CD4-positive, alpha-beta T cell treated with Interleukin-6 for 4 hours (primary cell): ENCODE results near the gene ADAMTS15.
A peak's percentile ranks its signal among the peaks of the same experiment; 100 is the strongest.

Experiments
- DNase-seq: peaks from one replicate; pipeline ENCODE4 v3.0.0-alpha.2; 2020; ENCODE audit warnings: mixed read lengths

The ADAMTS15 gene

DNA sequence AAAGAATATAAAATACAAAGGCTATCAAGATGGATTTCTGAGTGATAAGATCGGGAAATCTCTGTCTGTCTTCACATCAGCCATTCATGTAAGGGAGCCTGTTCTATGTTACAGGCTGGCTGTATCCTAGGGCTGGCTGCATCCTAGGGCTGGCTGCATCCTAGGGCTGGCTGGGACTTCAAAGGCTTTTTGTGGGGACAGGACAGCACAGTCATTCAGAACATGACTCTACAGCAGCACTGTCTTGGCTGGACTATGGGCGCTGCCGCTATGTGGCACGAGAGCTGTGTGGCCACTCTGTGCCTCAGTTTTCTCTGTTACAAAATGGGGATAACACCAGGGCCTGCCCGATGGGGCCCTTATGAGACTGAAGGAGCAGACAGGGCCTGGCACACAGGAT lies 30.2 kb upstream of the ADAMTS15 start:
- no peak for DNase-seq

DNA sequence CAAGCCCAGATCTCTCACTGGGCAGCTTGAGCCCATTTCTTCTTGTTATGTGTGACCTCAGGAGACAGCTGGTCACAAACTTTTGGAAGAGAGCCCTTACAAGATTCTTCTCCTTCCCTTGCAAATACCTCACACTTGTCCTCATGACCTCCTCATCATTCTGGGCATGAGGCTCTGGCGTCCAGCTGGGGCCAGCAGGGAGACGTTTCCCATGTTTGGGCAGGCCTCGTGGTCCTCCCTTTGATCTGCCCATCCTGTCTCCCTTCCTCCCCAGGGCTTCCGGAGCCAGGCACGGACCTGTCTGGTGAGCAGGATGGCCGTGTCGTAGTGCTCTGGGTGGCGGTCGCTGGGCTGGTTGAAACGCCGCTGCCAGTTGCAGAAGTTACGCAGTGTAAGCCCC lies 29.7 kb upstream of the ADAMTS15 start:
- no peak for DNase-seq

DNA sequence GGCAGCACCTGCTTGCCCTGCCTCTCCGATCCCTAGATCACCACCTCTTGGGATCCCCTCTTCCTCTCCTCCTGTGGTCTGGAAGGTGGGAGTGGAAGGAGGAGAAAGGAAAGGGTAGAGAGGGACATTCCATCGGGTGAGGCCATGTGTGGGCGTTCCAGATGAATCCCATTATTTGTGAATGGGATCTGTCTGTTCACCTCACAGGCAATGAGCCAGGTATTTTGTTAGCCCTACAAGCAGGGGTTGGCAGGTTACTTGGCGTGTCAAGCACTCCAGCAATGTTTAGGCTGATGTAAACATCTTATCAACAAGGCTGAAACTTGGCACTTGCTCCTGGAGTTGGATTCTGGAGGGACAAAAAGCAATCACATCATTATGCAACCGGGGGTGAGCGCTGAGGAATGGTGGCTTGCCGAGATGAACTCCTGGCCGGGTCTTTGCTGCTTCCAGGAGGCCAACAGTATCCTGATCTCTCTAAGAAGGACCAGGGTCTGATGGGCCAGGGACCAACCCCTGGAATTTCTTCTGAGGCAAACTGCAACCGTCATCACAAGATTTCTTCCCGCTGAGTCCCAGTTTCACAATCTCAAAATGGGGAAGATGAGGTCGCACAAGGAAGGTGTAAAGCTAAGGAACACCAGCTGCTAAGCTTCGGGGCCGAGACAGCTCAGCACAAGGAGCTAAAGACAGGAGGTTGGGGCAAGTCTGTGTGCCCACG lies 27.8 kb upstream of the ADAMTS15 start:
- no peak for DNase-seq

DNA sequence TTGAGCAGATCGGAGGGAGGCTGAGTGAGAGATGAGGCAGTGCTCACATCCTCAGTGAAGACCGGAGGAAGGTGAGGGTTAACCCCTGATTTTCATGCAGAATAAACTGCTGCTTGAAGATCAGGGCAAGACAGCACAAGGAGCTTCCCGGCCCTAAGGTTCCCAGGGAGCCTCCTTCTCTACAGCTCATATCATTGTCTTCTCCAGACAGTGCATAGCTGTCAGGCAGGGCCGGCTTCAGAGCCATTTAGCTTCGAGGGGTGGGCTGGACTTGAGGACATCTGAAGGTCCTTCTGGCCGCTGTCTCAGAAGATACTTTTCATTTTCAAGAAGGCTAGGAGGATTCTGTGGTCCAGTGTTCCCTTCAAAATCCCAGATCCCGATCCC lies 27.3 kb upstream of the ADAMTS15 start:
- DNase-seq = no peak

DNA sequence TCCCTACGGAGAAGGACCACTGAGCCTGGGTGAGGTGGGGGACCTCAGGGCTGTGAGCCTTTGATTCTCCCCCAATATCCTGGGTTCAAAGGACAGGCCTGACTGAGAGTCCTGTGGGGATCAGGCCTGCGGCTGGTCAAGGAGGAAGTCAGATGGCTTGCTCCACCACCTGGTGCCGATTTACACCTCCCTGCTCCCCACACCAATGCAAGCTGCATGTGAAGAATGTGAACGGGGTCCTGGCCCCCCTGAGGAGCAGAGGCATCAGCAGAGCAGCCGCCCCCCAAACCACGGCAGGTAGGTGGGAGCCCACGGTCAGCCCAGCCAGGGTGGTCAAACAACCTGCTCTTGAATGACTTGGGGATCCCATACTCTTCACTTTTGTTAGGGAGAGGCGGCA lies 26.7 kb upstream of the ADAMTS15 start:
- no peak for DNase-seq

DNA sequence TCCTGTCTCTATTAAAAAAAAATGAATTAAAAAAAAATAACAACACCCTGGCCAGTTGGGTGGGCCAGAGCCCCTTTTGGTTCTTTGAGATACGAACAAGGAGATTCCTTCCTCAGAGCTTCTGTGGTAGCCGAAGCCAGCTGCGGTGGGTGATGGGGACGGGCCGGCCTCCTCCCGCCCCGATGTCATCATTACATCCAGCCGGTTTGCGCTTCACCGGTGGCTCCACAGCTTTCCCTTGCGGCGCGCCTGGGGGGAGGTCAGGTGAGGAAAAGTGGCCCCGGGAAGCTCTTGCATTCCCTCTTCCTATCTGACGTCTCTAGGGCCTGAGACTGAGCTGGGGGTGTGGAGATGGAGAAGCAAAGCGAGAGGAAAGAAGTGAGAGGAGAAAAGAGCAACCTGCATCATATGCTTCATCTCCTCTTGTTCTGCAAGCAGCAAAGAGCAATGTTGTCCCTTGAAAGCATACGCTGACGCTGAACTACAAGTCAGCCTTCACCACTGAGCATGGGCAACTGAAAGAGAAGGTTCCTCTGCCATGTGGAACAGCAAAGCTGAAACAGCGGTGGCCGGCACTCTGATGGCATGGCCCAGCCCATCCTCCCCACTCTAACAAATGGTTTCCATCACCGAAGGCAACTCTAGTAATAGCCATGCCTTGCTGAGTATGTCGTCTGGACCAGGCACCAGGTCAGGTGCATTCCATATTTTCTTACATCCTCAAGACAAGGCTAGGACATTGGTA lies 26.0 kb upstream of the ADAMTS15 start:
- DNase-seq = no peak

DNA sequence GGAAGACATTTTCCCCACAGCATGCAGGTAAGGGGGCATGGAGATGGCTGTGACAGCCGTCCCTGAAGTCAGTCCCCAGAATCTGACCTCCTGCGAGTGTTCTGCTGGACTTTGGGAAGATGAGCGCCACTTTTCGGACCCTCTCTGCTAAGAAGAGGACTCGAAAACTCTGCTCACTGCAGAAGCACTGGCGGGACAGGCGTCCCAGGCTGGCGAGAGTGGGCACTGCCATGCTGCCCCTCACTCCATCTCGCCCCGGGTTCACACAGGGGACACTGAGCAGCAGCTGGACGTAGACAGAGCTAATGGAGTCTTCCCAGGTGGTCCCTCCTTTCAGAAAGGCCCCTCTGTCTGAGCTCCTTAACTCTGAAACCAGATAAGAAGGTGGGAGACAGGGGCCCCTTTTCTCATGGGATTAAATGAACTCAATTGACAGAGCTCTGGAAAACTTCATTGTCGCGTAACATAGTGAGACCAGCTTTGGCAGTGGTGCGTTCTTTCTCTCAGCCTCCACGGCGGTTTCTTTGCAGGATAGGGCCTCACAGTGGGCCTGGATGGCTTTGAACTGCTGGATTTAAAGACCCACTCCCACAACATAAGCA lies 24.8 kb upstream of the ADAMTS15 start:
- no peak for DNase-seq

DNA sequence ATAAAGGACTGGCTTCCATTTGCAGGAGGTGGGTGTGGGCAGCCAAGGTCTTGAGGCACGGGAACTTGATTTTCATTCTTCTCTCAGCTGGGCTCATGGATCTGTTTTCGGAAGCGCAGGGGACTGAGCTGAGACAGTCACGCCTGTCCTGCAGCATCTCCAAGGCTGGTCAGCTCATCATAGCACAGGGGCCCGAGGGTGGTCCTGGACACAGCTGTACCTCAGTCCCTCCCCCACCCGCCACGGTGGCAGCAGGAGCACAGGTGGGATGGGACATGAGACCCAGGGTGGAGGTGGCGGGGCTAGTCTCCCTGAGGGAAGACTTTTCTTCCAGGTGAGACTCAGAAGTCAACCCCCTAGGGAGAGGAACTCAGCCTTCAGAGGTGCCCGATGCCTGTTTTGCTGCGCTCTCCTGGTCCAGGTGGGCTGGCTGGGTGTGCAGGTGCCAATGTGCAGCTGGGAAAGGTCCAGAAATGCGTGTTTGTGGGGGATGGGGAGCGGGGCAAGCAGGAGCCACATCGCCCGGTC lies 23.8 kb upstream of the ADAMTS15 start:
- DNase-seq = no peak

DNA sequence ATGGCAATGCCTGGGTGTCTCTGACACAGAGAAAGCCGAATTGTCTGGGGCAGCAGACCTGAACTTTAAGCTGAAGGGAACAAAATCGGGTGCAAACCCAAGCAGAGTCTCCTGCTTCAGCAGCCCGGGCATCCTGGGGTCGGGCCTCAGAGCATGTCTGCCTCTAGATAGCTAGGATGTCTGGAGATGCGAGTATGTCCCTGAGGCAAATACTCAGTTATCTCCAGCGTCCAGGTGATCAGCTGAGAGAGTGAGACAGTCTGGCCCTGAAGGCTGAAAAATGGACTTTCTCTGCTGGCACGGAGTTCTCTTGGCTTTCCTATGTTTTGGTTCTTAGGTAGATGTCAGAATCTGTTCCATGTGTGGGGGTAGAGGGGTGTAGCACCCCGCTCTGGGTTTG lies 23.3 kb upstream of the ADAMTS15 start:
- DNase-seq = no peak

DNA sequence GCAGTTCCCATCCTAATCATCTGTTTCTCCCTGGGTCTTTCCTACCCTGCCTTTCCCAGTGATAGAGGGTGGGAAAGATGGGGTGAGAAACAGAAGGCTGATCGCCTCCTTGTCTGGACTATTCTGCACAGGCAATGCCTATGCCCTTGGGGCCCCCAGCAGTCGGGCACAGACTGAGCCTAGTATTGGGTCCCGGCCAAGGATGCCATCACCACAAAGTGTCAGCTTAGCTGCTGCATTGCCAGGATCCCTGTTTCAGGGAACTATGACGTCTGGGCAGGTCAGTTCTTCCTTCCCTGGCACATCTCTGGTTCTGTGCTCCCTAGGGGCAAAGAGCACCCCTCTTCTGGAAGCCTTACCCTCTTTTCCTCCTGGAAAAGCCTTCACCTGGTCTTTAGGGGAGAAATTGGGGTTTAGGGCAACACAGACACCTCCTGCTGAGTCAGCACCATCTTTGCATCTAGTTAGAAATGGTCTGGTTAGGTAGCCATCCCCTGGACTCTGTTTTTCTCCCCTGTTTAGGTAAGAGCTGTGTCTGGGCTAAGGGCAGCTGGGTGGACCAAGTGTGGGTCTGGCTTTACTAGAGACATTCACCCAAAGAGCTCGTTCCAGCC lies 22.1 kb upstream of the ADAMTS15 start:
- DNase-seq = no peak

DNA sequence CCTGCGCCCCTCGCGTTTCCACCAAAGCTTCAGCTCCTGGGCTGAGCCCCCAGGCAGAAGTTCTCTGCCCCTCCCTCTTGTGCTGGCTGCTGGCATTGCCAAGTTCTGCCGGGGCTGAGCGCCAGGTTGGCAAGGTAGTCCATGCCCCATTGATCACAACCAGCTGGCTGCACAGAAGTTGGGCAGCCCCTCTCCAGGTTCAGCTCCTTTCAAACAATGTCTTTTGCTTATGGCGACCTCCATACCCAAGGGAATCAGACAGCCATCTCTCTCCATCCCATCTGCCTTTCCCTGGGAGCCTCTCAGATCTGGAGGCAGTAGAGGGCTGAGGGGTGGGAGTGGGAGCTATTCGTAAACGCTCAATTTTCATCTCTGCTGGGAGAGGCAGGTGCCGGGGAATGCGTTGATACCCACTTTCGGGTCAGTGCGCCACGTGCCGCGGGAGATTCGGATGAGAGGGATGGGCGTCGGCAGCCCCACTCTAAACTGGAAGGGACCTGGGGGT lies 21.6 kb upstream of the ADAMTS15 start:
- DNase-seq = no peak

DNA sequence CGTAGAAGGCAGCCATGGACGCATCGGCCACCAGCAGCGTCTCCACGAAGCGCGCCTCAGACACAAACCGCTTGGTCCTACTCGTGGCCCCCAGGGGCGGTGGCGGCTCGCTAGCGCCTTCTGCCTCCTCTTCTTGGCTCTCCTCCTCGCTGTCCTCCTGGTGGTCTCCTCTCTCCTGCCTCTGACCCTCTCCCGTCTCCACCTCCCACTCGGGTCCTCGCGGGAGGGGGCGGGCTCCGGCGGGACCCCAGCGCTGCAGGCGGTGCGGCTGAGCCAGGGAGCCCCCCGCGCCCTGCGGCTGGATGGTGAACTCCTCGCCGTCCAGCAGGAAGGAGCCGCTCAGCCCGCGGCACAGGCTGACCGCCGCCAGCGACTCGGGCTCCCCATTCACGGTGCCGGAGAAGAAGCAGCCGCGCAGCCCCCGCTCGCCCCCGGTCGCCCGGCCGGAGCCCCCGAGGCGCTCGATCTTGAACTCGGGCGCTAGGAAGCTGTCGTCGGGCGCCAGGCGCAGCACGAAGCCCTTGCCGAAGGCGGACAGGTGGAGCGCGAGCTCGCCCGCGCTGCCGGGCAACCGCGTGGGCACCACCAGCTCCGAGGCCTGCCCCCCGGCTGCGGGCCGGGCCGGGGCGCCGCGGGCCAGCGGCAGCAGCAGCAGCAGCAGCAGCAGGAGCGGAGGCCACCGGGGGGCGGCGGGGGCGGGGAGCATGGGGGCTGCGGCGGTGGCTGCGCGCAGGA lies 20.7 kb upstream of the ADAMTS15 start:
- DNase-seq = no peak

DNA sequence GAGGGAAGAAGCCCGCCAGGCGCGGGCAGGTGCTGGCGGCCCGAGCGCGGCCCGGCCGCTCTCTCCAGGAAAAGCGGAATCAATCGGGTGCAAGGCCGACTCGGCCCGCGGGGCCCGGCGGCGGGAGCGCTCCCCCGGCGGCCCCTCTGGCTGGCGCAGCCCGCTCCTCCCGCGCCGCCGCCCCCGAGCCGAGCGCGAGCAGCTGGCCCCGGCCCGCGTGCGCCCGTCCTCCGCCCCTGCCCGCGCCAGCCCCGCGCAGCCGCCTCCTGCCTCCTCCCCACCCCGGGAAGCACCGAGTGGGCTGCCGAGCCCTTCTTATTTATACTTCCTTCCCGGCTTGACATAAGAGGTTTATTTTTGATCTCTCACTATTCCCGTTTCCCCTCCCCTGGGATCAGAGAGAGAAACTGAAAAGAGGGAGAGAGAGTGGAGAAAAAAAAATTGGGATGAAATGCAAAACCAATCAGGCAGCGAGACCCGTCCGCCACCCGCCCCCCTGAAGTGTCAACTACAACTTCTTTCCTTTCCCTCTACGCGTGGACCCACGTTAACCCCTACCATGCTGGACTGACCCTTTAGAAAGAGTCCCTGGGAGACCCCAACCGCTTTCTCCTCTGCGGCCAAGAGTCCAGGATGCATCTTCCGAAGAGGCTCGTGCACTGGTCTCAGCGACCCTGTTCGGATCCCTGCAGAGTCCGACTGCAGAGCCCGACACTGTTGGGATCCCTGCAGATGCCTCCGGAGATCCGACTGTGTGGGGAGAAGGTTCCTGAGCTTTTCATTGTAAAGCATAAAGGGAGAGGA lies 19.9 kb upstream of the ADAMTS15 start, which contains the start of gene ADAMTS8:
ADAMTS8 (minus strand) TSS at position 294 of the 804 bp plus-strand sequence. CDS start 323 bp downstream, outside the sequence.
- DNase-seq = no peak

DNA sequence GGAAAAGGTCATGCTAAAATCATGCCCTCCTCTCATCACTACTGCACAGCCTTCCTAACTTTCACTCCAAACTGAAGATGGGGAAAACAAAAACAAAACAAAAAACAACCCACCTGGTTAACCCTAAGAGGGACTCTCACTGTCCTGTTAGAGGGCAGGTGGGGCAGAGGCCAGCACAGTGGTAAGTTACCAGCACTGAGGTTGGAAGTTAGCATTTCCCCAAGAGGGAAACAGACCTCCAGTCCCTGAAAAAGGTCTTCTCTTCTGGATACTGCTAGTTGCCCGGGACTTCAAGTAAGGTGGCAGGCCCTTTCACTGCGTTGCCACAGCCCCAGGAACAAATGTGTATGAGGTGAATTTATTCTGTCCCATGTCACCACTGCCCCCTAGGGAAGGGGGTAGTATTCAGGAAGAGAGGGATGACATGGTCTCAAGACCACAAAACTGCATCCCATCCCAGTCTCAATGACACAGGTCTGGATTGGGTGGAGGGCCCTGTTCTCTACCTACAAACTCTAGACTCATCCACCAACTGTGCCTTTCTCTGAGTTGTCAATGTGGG lies 19.2 kb upstream of the ADAMTS15 start:
- DNase-seq = no peak

DNA sequence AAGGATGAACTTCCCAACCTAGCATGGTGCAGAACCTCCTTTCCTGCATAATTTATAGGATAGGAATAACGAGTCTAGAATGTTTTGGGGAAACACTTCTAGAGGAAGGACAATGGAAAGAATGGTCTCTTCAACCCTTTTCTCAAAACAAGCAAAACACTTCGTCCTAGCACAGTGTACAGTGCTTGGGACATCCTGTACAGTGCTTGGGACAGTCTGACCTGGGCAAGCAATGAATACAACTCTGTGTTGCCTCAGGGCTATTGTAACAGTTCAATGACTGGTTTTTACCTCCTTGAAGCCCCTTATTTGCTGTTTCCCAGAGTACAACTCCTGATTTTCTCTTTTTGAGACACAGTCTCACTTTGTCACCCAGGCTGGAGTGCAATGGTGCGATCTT lies 18.5 kb upstream of the ADAMTS15 start:
- DNase-seq = no peak

DNA sequence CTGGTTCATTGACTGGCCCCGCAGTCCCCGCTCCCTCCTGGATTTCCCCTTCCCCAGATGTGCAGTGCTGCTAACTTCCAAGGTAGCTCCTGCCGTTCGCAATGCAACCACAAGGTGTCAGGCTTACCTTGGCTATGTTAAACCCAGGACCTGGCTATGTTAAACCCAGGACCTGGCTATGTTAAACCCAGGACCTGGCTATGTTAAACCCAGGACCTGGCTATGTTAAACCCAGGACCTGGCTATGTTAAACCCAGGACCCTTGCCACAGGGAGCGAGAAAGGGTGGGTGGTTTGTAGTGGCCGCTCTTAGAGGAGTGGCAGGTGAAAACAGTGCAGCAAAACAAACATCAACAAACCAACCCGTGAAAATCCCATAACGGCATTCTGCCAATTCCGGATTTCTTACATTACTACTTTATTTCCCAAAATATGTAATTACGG lies 17.1 kb upstream of the ADAMTS15 start:
- DNase-seq = peak; percentile 66

DNA sequence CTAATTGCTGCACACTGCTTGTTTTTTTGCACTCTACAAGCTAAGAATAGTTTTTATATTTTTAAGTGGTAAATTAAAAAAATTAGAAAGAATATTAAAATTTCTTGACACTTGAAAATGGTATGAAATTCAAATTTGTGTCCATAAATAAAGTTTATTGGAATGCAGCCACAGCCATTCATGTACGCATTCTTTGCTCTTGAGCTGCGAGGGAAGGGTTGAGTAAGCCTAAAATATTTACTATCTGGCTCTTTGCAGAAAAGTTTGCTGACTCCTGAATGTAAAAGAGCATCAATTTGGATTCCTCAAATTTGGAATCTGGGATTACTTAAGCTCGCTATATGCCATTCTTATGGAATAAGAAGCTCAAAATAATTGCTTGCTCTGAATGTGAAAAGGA lies 16.6 kb upstream of the ADAMTS15 start:
- DNase-seq = no peak

DNA sequence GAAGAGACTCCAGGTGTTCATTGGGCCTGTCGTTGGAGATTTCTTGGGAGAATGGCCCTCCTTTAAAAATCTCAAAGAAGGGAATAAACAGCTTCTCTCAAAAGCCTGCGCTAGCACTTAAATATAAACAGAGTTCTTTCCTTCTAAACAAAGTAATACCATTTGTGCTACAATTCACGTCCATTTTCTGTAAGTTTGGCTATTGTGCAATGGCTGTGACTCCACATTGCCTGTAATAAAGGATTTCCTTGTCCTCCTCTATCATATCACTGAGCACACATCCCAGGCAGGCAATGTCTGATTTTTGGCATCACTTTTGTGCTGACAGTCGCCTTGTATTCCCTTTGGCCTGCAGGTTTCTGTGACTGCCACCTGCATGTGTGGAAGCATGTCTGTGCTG lies 15.1 kb upstream of the ADAMTS15 start:
- no peak for DNase-seq

DNA sequence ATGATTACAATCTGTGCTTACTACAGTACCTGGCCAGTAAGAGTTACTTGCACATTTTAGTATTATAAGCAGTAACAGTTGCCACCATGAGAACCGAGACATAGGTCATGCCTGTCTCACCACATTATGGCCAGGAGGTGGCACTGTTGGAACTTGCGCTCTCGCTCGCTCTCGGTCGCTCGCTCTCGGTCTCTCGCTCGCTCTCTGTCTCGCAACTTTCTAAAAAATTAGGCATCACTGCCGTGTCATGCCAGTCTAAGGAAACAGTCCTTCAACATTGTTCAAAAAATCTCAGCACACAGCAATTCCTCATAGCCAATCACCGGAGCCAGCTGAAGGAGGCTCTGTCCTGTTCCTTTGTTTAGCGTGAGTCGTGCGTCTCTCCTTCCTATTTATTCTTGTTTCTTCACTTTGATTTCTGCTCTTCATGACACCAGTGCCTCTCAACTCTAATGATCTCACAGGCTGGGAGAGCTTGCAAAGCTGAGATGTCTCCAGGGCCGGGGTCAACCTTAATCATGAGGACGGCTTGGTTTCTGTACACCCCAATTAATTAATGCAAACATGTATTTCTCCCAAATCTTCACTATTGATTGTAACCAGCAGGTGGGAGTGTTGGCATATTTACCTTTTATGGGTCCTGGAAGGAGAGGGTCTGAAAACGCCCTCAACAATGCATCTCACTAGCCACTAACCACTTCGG lies 13.8 kb upstream of the ADAMTS15 start:
- DNase-seq = peak; percentile 72

DNA sequence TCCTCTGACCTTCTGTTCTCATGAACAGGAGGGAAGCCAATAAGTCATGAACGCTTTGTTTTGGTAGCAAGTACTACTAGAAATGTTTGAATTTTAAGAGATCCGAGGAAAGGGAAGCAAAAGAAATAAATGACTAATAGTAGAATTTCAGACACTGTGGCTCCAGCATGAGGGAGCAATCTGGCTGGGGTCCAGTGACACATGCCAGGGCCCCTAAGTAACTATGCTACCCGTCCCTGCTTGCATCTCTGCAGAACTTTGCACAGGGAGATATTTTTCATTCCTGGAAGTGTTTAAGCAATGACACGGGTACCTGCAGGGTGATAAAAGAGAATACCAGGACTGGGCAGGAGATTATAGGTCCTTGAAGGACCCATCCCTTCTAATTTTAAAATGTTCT lies 12.8 kb upstream of the ADAMTS15 start:
- no peak for DNase-seq

DNA sequence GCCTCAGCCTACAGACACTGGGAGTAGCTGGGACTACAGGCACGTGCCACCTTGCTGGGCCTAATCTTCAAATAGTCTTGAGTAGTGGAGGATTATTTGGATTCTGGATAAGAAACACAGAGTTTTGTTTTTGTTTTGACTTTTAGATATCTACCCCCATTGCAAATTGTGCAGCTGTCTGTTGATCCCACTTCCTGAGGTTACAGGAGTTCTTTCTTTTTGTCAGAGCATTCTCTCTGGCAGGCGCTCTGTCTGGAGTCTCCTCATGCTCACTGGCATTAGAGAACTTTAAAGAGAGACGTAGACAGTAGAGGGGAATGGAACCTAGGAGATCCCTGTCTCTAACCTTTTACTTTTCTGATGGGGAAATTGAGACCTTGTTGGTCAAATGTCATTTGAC lies 12.3 kb upstream of the ADAMTS15 start:
- DNase-seq = no peak
